ENCODE data around the gene EIF1AD. TPM values are rescaled to one million over a fixed set of nuclear protein-coding genes. Genes with fewer than 3 reads are reported as not detected.

The EIF1AD gene
- total RNA-seq, 1 donor from 2014 or later = 34.9 TPM

DNA sequence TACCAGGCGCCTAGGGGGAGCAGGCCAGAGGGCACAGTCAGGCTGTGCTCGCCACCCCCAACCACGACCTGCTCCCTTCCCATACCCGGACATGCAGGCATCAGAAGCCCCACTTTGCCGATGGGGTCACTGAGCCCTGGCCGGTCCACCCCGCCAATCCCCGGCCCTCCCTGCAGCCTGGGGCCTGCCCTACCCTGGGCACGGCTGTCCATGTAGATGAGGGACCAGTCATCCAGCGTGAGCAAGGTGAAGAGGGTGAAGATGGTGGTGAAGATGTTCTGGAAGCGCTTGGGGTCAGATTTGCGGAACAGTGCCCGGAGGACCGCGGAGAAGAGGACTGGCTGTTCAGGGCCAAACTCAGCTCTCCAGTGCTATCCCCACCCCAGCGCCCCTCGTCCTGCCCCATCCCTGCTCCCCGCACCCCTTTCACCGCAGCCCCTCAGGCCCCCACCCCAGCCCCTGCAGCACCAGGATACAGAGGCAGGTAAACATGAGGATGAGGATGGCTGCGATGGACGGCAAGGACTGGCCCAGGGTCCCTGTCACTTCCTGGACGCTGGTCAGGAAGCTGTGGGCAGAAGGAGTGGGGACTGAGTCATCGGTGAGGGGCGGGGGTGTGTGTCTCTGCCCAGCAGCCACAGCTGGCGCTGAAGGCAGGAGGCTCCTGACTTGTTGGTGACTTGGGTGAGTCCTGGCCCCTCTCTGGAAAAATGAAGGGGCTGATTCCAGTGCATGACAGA is 18.8 kb upstream of the EIF1AD start:
- peaks cover 14% of the 10 kb centered on the region for H3K27me3 Mint-ChIP-seq (ENCODE audit: unreplicated experiment)
- no peak overlapping the region for H3K27ac Mint-ChIP-seq (ENCODE audit: unreplicated experiment)

DNA sequence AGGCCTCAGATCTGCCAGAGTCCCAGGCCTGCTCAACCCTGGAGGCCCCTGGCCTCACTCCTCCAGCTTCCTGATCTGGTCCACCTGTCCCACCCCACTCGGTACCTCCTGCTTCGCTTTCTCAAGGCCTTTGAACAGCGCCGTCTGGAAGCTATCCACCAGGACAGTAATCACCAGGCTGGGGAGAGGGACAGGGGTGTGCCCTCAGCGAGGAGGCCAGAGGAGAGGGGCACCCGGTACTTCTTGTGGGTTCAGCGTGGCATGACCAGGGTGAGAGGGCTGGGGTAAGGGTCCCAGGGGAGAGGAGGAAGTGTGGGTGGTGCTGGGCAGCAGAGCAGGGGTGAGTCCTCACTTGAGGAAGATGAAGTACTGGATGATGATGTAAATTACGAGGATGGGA is 18.3 kb upstream of the EIF1AD start:
- peaks cover 13% of the 10 kb centered on the region for H3K27me3 Mint-ChIP-seq (ENCODE audit: unreplicated experiment)
- no peaks in the 10 kb centered on the region for H3K36me3 Mint-ChIP-seq (ENCODE audit: low read depth, unreplicated experiment)
- TF ChIP-seq, protein P1, sequence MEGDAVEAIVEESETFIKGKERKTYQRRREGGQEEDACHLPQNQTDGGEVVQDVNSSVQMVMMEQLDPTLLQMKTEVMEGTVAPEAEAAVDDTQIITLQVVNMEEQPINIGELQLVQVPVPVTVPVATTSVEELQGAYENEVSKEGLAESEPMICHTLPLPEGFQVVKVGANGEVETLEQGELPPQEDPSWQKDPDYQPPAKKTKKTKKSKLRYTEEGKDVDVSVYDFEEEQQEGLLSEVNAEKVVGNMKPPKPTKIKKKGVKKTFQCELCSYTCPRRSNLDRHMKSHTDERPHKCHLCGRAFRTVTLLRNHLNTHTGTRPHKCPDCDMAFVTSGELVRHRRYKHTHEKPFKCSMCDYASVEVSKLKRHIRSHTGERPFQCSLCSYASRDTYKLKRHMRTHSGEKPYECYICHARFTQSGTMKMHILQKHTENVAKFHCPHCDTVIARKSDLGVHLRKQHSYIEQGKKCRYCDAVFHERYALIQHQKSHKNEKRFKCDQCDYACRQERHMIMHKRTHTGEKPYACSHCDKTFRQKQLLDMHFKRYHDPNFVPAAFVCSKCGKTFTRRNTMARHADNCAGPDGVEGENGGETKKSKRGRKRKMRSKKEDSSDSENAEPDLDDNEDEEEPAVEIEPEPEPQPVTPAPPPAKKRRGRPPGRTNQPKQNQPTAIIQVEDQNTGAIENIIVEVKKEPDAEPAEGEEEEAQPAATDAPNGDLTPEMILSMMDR (IDR thresholded peaks at IDR 0.05; ENCODE audit: unreplicated experiment) = no peak
- H3K4me3 Mint-ChIP-seq (ENCODE audit: unreplicated experiment) = no peak overlapping the region
- H3K9me3 Mint-ChIP-seq (ENCODE audit: unreplicated experiment) = no peaks in the 10 kb centered on the region
- H3K4me1 Mint-ChIP-seq (ENCODE audit: unreplicated experiment) = peaks cover 2% of the 10 kb centered on the region
- no peak overlapping the region for H3K27ac Mint-ChIP-seq (ENCODE audit: unreplicated experiment)
- DNase-seq (ENCODE audit: low spot score) = no peak

More for the DNA sequence above, 18.8 kb upstream of the EIF1AD start:
- H3K4me1 Mint-ChIP-seq (ENCODE audit: unreplicated experiment) = peaks cover 2% of the 10 kb centered on the region
- H3K4me3 Mint-ChIP-seq (ENCODE audit: unreplicated experiment) = no peak overlapping the region
- H3K36me3 Mint-ChIP-seq (ENCODE audit: low read depth, unreplicated experiment) = no peaks in the 10 kb centered on the region
- H3K9me3 Mint-ChIP-seq (ENCODE audit: unreplicated experiment) = no peaks in the 10 kb centered on the region
- no peak for DNase-seq (ENCODE audit: low spot score)
- TF ChIP-seq, protein P1 (IDR thresholded peaks at IDR 0.05; ENCODE audit: unreplicated experiment) = no peak

DNA sequence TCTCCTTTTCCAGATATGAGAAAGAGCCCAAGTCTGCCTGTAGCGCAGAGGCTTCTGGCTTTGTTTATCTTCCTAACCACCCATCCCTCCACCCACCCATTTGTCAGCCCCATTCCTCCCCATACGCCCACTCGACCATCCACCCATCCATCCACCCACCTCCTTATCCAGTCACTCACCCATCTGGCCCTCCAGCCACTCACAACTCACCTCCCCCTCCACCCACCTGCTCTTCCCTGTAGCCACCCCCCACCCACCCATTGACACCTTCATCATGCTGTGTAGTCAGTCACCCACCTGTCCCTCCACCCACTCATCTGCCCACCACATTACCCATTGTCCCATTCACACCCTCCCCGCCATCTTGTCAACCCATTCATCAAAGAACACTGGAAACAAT is 15.4 kb upstream of the EIF1AD start:
- Mint-ChIP-seq H3K4me3 (ENCODE audit: unreplicated experiment) (no peak overlapping the region), H3K27ac (ENCODE audit: unreplicated experiment) (no peak overlapping the region), H3K9me3 (ENCODE audit: unreplicated experiment) (no peaks in the 10 kb centered on the region), H3K27me3 (ENCODE audit: unreplicated experiment) (peaks cover 8% of the 10 kb centered on the region), H3K4me1 (ENCODE audit: unreplicated experiment) (no peaks in the 10 kb centered on the region), H3K36me3 (ENCODE audit: low read depth, unreplicated experiment) (peaks cover 4% of the 10 kb centered on the region)
- TF ChIP-seq, protein P1 (IDR thresholded peaks at IDR 0.05; ENCODE audit: unreplicated experiment) = no peak
- no peak for DNase-seq (ENCODE audit: low spot score)

DNA sequence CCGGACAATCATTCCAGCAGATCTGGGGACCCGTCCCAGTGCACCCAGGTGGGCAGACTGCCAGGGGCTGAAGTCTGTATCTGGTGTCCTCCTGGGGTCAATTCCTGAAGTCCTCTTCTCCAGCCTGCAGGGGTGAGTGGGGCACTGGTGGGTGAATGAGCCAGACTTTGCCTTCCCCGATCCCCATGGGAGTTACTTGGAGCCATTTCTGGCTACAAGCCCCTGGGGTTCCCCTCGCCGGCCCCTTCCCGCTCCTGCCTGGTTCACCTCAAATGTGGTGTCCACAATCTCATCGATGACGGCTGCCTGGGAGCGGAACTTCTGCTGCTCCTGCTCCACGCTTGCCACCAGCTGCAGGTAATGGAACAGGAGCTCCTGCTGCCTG is 14.8 kb upstream of the EIF1AD start:
- Mint-ChIP-seq H3K36me3 (ENCODE audit: low read depth, unreplicated experiment) (peaks cover 4% of the 10 kb centered on the region), H3K4me3 (ENCODE audit: unreplicated experiment) (no peak overlapping the region), H3K4me1 (ENCODE audit: unreplicated experiment) (no peaks in the 10 kb centered on the region), H3K9me3 (ENCODE audit: unreplicated experiment) (no peaks in the 10 kb centered on the region), H3K27ac (ENCODE audit: unreplicated experiment) (no peak overlapping the region), H3K27me3 (ENCODE audit: unreplicated experiment) (peaks cover 8% of the 10 kb centered on the region)
- TF ChIP-seq, protein P1 (IDR thresholded peaks at IDR 0.05; ENCODE audit: unreplicated experiment) = no peak
- no peak for DNase-seq (ENCODE audit: low spot score)

DNA sequence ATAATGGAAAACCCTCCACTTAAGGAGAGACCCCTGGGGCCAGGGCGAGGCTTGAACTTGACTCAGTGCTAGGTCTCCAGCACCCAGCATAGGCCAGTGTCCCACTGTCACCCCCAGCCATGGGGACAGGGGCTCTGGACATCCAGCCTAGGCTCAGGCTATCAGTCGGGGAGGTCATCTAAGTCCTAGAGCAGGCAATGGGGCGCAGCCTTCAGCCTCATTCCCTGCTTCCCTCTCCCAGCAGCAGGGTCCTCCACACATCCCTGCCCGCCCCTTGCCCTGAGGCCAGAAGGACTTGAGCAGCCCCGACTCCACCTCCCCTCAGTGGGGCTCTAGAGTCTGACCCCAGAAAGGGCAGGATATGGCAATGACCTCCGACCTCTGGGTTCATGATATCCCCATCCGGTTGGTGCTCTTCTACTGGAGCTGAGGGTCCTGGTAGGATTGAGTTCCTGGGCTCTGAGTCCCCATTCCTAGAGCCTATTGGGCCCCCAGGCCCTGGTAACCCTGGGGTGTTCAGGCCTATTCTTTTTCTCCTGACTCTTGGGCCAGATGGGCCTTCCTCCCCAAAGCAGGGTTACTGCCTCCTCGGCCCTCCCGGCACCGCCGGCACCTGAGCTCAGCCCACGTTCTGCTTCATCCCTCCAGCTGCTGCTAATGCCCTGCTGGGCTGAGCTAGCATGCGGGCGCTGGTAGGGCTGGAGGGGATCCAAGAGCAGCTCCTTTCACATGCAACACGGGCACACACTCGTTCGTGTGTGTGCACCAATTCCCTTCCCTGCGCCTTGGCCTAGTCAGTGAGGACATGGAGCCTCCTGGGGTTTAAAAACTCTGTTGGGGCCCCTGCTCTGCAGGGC is 14.2 kb upstream of the EIF1AD start:
- Mint-ChIP-seq H3K27ac (ENCODE audit: unreplicated experiment) (no peak overlapping the region), H3K4me1 (ENCODE audit: unreplicated experiment) (no peaks in the 10 kb centered on the region), H3K4me3 (ENCODE audit: unreplicated experiment) (no peak overlapping the region), H3K27me3 (ENCODE audit: unreplicated experiment) (peaks cover 8% of the 10 kb centered on the region), H3K36me3 (ENCODE audit: low read depth, unreplicated experiment) (peaks cover 4% of the 10 kb centered on the region), H3K9me3 (ENCODE audit: unreplicated experiment) (no peaks in the 10 kb centered on the region)
- TF ChIP-seq, protein P1 (IDR thresholded peaks at IDR 0.05; ENCODE audit: unreplicated experiment) = no peak
- no peak for DNase-seq (ENCODE audit: low spot score)

Data from endothelial cell (in vitro differentiated cells).